WI38 (cell line): ENCODE measurements around the gene PTBP1.

Experiments used
- H3K4me3 ChIP-seq: 2 replicates; pipeline ENCODE4 v1.5.1; 2011; ENCODE audit warnings: low read depth, mild to moderate bottlenecking, control low read depth, low read length
- TF ChIP-seq, protein P1 (sequence below): IDR thresholded peaks from 2 replicates; pipeline ENCODE4 v1.5.1; 2012; ENCODE audit warnings: low read depth, mild to moderate bottlenecking, control low read depth, low read length

Gene PTBP1

GRCh38 chr19:793806-794205, 3.4 kb upstream of the PTBP1 start:
- no peak overlapping the region for H3K4me3 ChIP-seq
- TF ChIP-seq, protein P1, sequence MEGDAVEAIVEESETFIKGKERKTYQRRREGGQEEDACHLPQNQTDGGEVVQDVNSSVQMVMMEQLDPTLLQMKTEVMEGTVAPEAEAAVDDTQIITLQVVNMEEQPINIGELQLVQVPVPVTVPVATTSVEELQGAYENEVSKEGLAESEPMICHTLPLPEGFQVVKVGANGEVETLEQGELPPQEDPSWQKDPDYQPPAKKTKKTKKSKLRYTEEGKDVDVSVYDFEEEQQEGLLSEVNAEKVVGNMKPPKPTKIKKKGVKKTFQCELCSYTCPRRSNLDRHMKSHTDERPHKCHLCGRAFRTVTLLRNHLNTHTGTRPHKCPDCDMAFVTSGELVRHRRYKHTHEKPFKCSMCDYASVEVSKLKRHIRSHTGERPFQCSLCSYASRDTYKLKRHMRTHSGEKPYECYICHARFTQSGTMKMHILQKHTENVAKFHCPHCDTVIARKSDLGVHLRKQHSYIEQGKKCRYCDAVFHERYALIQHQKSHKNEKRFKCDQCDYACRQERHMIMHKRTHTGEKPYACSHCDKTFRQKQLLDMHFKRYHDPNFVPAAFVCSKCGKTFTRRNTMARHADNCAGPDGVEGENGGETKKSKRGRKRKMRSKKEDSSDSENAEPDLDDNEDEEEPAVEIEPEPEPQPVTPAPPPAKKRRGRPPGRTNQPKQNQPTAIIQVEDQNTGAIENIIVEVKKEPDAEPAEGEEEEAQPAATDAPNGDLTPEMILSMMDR, result no peak

DNA sequence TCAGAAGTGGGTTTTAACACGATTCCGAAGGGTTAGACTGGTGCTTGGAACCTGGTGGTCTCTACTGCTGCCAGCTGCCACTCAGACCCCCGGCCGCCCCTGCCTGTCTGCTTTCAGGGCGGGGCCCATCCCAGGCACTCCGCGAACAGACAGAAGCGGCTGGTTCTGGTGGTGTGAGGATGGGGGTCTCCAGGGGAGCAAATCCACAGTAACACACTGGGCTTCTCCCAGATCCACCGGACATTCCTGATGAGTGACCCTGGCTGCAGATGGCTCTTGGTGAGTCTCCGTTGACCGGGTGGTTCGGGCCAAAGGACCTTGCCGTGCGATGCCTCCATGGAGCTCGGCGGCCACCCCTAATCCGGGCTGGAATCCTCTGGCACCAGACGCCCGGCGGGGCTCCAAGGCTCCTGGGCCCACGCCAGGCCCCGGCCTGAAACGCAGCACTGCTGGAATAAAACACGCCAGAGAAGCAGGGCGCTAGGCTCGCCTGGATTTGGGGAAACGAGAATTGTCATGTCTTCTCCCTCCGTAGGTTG, 2.1 kb upstream of the PTBP1 start:
- TF ChIP-seq, protein P1, result no peak
- H3K4me3 ChIP-seq, result no peak overlapping the region

GRCh38 chr19:795691-796581, 1.3 kb upstream of the PTBP1 start:
- H3K4me3 ChIP-seq, result peak overlapping the region; percentile 53; the same call in 1 of the 2 replicates
- TF ChIP-seq, protein P1, result no peak

DNA sequence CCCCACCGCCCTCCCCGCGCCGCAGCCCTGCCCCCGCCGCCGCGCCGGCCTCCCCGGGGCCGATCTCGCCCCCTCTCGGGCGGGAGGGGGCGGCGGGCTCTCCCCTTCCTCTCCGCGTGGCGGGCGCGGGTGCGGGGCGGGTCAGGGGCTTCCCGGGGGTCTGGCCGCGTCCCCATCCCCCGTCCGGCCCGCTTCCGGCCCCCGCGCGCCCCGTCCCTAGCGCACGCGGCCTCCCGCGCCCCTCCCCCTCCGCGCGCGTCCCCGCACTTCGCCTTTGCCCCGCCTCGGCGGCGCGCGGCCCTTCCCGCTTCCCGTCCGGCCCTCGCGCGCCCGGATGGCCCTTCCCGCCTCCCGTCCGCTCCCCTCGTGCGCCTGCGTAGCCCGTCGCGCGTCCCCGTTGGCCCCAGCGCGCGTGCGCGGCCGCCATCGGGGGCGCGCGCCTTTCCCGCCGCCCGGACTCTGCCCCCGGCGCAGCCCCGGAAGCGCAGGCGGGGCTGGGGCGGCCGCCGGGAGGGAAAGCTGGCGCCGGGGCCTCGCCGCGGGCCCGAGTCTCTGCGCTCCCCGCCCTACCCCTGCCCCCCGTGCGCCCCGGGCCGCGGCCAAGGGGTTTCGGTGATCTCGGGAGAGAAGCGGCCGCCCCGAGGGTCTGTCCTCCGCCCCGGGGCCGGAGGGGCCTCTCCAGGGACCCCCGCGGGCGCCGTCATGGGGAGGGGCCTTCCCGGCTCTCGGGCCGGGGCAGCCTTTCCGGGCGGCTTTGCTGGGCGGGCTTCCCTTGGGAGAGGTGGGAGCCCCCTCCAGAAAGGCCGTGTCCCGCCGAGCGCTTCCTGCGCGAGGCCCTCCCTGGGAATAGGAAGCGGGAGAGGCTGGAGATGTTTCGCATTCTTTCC, 519 bp downstream of the PTBP1 start:
- TF ChIP-seq, protein P1, result no peak
- H3K4me3 ChIP-seq, result peak overlapping the region; percentile 91

DNA sequence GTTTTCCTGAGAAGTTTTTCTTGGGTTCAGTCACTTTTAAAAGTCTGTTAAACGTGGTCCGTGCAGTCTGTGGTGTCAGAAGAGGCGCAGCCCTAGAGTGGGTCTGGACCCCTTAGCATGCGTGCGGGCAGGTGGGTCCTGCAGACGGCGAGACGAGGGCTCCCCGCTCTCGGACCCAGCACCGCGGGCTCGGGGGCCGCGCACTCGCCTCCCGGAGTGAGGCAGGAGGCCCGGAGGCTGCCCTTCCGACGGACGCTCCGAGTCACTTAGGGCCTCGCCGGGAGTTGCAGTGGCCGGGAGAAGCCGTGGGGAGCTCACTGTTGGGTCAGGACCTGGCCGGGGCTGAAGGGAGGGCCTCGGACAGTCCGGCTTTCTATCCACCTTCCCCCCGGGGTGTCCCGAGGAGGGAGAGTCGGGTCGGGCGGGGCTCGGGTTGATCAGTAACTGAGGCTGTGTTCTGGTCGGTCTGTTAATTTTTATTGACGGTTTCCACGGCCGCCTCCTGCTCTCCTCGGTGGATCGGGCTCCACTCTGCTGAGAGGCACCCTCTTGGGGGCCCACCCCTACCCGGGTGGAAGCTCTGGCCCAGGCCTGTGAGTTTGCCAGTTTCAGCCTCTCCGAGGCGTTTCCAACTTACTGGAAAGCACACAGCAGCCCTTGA, 1.3 kb downstream of the PTBP1 start:
- H3K4me3 ChIP-seq, result peak overlapping the region; percentile 91
- TF ChIP-seq, protein P1, result no peak

DNA sequence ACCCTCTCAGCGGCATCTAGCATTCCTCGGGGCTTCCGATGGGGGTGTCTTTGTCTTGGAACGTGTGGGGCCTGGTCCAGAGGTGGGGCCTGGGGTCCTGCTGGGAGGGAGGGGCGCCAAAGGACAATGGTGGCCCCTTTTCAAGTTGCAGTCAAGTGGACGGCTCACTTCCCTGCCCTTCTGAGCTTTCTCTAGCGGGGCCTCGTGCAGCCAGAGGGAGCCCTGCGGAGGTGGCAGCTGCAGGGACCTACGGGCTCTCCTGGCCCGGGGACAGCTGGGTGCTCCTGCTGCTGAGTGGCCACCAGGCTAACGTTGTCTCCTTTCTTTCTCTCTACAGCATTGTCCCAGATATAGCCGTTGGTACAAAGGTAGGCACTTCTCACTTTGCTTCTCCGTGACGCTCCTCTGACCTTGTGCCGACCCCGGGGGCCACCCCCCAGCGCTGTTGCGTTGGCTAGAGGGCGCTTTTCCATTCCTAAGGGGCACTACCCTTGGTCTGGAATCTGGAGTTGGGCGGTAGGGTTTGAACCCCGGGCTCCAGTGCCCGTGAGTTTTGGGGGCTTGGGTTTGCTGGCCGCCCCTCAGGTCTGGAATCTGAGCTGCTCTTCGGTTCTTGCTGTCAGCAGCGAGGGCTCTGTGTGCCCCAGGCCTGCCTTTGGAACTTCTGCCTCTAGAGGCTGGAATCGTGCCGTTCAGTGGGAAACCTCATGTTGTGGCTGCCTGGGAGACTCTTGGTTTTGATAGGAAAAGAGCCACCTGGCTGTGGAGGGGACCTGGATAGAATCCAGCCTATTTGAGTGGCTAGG, 2.0 kb downstream of the PTBP1 start:
- TF ChIP-seq, protein P1, result no peak
- peak overlapping the region; percentile 91 for H3K4me3 ChIP-seq
